OCI-LY3 (cell line): Measurements from ENCODE around the gene PMEL.
A peak's percentile ranks its signal among the peaks of the same experiment; 100 is the strongest.

Experiments
- H2AFZ ChIP-seq: fragments of 200-600, 300-600 bp; shearing (Covaris generic); 2 replicates; pipeline ENCODE4 v1.6.0; 2014; ENCODE audit warnings: antibody characterized with exemption, low read depth, low read length
- H3K27ac ChIP-seq: fragments of 200-600, 300-600 bp; sonication (generic); 2 replicates; pipeline ENCODE4 v1.5.1; 2014; ENCODE audit warnings: mild to moderate bottlenecking, low read length, moderate library complexity, mixed read lengths
- H3K27me3 ChIP-seq: fragments of 200-600, 300-600 bp; sonication (generic); 2 replicates; pipeline ENCODE4 v1.6.1; 2014; ENCODE audit warnings: low read depth, low read length, mixed read lengths
- H3K36me3 ChIP-seq: fragments of 200-600, 300-600 bp; sonication (generic); replicated peaks from 2 replicates; pipeline ENCODE3; 2014; ENCODE audit warnings: low read depth, low read length, mixed read lengths
- H3K4me1 ChIP-seq: fragments of 300-600, 200-600 bp; sonication (generic); 2 replicates; pipeline ENCODE4 v1.6.1; 2014; ENCODE audit warnings: low read length, mixed read lengths
- H3K4me2 ChIP-seq: fragments of 200-600, 300-600 bp; sonication (generic); 2 replicates; pipeline ENCODE4 v1.6.1; 2014; ENCODE audit warnings: low read length, mixed read lengths
- H3K4me3 ChIP-seq: fragments of 300-600, 200-600 bp; sonication (generic); 2 replicates; pipeline ENCODE4 v1.5.1; 2014; ENCODE audit warnings: antibody characterized with exemption, mild to moderate bottlenecking, low read length, moderate library complexity
- H3K79me2 ChIP-seq: fragments of 300-600, 200-600 bp; shearing (Covaris generic); 2 replicates; pipeline ENCODE4 v1.6.1; 2014; ENCODE audit warnings: mild to moderate bottlenecking, low read length, mixed read lengths
- H3K9ac ChIP-seq: fragments of 300-600, 200-600 bp; shearing (Covaris generic); 2 replicates; pipeline ENCODE4 v1.6.0; 2014; ENCODE audit warnings: mild to moderate bottlenecking, low read length, moderate library complexity
- H3K9me3 ChIP-seq: fragments of 200-600, 300-600 bp; shearing (Covaris generic); 2 replicates; pipeline ENCODE4 v1.6.1; 2014; ENCODE audit warnings: low read length, mixed read lengths; ENCODE audit not compliant: insufficient read depth
- H4K20me1 ChIP-seq: fragments of 200-600, 300-600 bp; sonication (generic); 2 replicates; pipeline ENCODE4 v1.6.1; 2016; ENCODE audit warnings: low read length, mixed read lengths; ENCODE audit not compliant: insufficient read depth
- CTCF ChIP-seq: fragments of 200-600, 300-600 bp; sonication (generic); IDR thresholded peaks from 2 replicates; pipeline ENCODE4 v1.5.1; 2014; ENCODE audit warnings: antibody characterized with exemption, low read length, low read depth
- EZH2phosphoT487 ChIP-seq: fragments of 200-600 bp; shearing (Covaris generic); IDR thresholded peaks from 2 replicates; pipeline ENCODE4 v1.6.1; 2018; ENCODE audit warnings: antibody characterized with exemption, mixed run types, low read depth

Gene PMEL

GRCh38 chr12:55957106-55957859 is 8.6 kb downstream of the PMEL start:
- Histone ChIP-seq H3K9me3 (no peaks in the 10 kb centered on the region), H3K27ac (no peak overlapping the region), H3K4me2 (no peak overlapping the region), H3K4me3 (no peak overlapping the region), H3K27me3 (0 out of 2 replicates have a peak, but pooled peaks cover 5% of the 10 kb centered on the region), H3K9ac (no peak overlapping the region), H3K4me1 (peaks cover 6% of the 10 kb centered on the region), H4K20me1 (no peaks in the 10 kb centered on the region), H3K79me2 (no peaks in the 10 kb centered on the region), H3K36me3 (no peaks in the 10 kb centered on the region), H2AFZ (no peak overlapping the region)
- TF ChIP-seq CTCF: no peak
- TF ChIP-seq EZH2phosphoT487: no peak

GRCh38 chr12:55955800-55956508 is 9.9 kb downstream of the PMEL start:
- peak; percentile 19; the same call in 1 of the 2 replicates for TF ChIP-seq CTCF
- TF ChIP-seq EZH2phosphoT487: no peak
- Histone ChIP-seq H3K79me2 (no peaks in the 10 kb centered on the region), H3K4me2 (no peak overlapping the region), H3K9me3 (no peaks in the 10 kb centered on the region), H3K27ac (no peak overlapping the region), H3K9ac (no peak overlapping the region), H3K36me3 (no peaks in the 10 kb centered on the region), H3K4me3 (no peak overlapping the region), H4K20me1 (no peaks in the 10 kb centered on the region), H3K4me1 (peaks cover 6% of the 10 kb centered on the region), H2AFZ (no peak overlapping the region), H3K27me3 (0 out of 2 replicates have a peak, but pooled peaks cover 5% of the 10 kb centered on the region)

GRCh38 chr12:55955344-55955743 is 10.5 kb downstream of the PMEL start:
- 0 out of 2 replicates have a peak, but pooled peaks cover 5% of the 10 kb centered on the region for H3K27me3 ChIP-seq
- H4K20me1 ChIP-seq: no peaks in the 10 kb centered on the region
- no peak overlapping the region for H3K4me2 ChIP-seq
- H3K79me2 ChIP-seq: no peaks in the 10 kb centered on the region
- no peak overlapping the region for H2AFZ ChIP-seq
- H3K9me3 ChIP-seq: no peaks in the 10 kb centered on the region
- TF ChIP-seq EZH2phosphoT487: no peak
- no peak for TF ChIP-seq CTCF
- no peak overlapping the region for H3K9ac ChIP-seq
- H3K36me3 ChIP-seq: no peaks in the 10 kb centered on the region
- peaks cover 6% of the 10 kb centered on the region for H3K4me1 ChIP-seq
- H3K4me3 ChIP-seq: no peak overlapping the region
- H3K27ac ChIP-seq: no peak overlapping the region

- Histone ChIP-seq H3K9me3 (no peaks in the 10 kb centered on the region), H3K27ac (no peak overlapping the region), H3K27me3 (no peaks in the 10 kb centered on the region), H3K4me1 (no peaks in the 10 kb centered on the region), H3K4me2 (no peak overlapping the region), H3K9ac (no peak overlapping the region), H3K4me3 (no peak overlapping the region), H4K20me1 (no peaks in the 10 kb centered on the region), H2AFZ (no peak overlapping the region), H3K79me2 (no peaks in the 10 kb centered on the region), H3K36me3 (no peaks in the 10 kb centered on the region)
- TF ChIP-seq CTCF (no peak), EZH2phosphoT487 (no peak)
These were observed 19.3 kb downstream of the PMEL start for GRCh38 chr12:55946553-55946952.
